ENCODE results near the gene ACLY. TPM values are rescaled to one million over a fixed set of nuclear protein-coding genes. Genes with fewer than 3 reads are reported as not detected.

ACLY gene
- total and polyA plus RNA-seq, 2 of the 13 experiments (the other 11 are each of a cell fraction or from before 2014, with no cell fraction given): 111 to 218 TPM

- no peak for TF ChIP-seq ZNF333 (CRISPR knock-in tag; IDR thresholded peaks at IDR 0.05; ENCODE audit: borderline replicate concordance)
- no peak for TF ChIP-seq PLRG1 (conservative IDR thresholded peaks at IDR 0.05)
- TF ChIP-seq, protein P1, sequence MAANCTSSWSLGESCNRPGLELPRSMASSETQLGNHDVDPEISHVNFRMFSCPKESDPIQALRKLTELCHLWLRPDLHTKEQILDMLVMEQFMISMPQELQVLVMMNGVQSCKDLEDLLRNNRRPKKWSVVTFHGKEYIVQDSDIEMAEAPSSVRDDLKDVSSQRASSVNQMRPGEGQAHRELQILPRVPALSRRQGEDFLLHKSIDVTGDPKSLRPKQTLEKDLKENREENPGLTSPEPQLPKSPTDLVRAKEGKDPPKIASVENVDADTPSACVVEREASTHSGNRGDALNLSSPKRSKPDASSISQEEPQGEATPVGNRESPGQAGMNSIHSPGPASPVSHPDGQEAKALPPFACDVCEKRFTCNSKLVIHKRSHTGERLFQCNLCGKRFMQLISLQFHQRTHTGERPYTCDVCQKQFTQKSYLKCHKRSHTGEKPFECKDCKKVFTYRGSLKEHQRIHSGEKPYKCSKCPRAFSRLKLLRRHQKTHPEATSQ (CRISPR knock-in tag; IDR thresholded peaks at IDR 0.05; ENCODE audit: borderline replicate concordance): no peak; the same call in 1 of the 2 replicates
- TF ChIP-seq ETS1 (CRISPR knock-in tag; IDR thresholded peaks at IDR 0.05): 0 out of 2 replicates have a peak, but pooled peaks have one; percentile 81
- no peak for TF ChIP-seq BATF2 (CRISPR knock-in tag; IDR thresholded peaks at IDR 0.05)
- TF ChIP-seq, protein P2, sequence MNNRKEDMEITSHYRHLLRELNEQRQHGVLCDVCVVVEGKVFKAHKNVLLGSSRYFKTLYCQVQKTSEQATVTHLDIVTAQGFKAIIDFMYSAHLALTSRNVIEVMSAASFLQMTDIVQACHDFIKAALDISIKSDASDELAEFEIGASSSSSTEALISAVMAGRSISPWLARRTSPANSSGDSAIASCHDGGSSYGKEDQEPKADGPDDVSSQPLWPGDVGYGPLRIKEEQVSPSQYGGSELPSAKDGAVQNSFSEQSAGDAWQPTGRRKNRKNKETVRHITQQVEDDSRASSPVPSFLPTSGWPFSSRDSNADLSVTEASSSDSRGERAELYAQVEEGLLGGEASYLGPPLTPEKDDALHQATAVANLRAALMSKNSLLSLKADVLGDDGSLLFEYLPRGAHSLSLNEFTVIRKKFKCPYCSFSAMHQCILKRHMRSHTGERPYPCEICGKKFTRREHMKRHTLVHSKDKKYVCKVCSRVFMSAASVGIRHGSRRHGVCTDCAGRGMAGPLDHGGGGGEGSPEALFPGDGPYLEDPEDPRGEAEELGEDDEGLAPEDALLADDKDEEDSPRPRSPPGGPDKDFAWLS (CRISPR knock-in tag; IDR thresholded peaks at IDR 0.05; ENCODE audit: borderline replicate concordance): no peak
- TF ChIP-seq YY1 (IDR thresholded peaks at IDR 0.05; ENCODE audit: insufficient read depth, insufficient replicate concordance, low read depth, low read length): no peak
- TF ChIP-seq ISL2 (CRISPR knock-in tag; IDR thresholded peaks at IDR 0.05): no peak
- TF ChIP-seq, protein P3, sequence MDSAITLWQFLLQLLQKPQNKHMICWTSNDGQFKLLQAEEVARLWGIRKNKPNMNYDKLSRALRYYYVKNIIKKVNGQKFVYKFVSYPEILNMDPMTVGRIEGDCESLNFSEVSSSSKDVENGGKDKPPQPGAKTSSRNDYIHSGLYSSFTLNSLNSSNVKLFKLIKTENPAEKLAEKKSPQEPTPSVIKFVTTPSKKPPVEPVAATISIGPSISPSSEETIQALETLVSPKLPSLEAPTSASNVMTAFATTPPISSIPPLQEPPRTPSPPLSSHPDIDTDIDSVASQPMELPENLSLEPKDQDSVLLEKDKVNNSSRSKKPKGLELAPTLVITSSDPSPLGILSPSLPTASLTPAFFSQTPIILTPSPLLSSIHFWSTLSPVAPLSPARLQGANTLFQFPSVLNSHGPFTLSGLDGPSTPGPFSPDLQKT (CRISPR knock-in tag; IDR thresholded peaks at IDR 0.05; ENCODE audit: borderline replicate concordance): no peak
- no peak; the same call in 1 of the 2 replicates for TF ChIP-seq ZNF274 (CRISPR knock-in tag; IDR thresholded peaks at IDR 0.05)
- no peak for TF ChIP-seq HMGA1 (CRISPR knock-in tag; conservative IDR thresholded peaks at IDR 0.05)
- TF ChIP-seq ZBTB7A (CRISPR knock-in tag; IDR thresholded peaks at IDR 0.05): peak; percentile 84
- peak; percentile 67; the same call in 1 of the 2 replicates for TF ChIP-seq ZNF263 (CRISPR knock-in tag; IDR thresholded peaks at IDR 0.05)
- TF ChIP-seq NAIF1 (CRISPR knock-in tag; IDR thresholded peaks at IDR 0.05; ENCODE audit: borderline replicate concordance): no peak; the same call in 1 of the 2 replicates
- peak; percentile 83; the same call in 1 of the 2 replicates for TF ChIP-seq TERF1 (CRISPR knock-in tag; IDR thresholded peaks at IDR 0.05)
- no peak for TF ChIP-seq ZSCAN12 (CRISPR knock-in tag; IDR thresholded peaks at IDR 0.05)
- TF ChIP-seq MEIS2 (CRISPR knock-in tag; IDR thresholded peaks at IDR 0.05): no peak
- TF ChIP-seq, protein P4, sequence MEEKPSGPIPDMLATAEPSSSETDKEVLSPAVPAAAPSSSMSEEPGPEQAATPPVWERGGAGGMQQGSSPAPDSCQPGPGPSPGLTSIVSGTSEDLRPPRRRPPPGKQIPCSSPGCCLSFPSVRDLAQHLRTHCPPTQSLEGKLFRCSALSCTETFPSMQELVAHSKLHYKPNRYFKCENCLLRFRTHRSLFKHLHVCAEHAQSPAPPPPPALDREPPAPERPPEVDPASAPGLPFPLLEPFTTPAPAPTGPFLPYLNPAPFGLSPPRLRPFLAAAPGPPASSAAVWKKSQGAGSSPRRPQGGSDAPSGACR (CRISPR knock-in tag; IDR thresholded peaks at IDR 0.05): no peak
- TF ChIP-seq, protein P5, sequence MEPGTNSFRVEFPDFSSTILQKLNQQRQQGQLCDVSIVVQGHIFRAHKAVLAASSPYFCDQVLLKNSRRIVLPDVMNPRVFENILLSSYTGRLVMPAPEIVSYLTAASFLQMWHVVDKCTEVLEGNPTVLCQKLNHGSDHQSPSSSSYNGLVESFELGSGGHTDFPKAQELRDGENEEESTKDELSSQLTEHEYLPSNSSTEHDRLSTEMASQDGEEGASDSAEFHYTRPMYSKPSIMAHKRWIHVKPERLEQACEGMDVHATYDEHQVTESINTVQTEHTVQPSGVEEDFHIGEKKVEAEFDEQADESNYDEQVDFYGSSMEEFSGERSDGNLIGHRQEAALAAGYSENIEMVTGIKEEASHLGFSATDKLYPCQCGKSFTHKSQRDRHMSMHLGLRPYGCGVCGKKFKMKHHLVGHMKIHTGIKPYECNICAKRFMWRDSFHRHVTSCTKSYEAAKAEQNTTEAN (CRISPR knock-in tag; conservative IDR thresholded peaks at IDR 0.05): no peak
Observed at GRCh38 chr17:41919165-41919817, 540 bp upstream of the ACLY start (continued).

Data from HepG2 (cell line).